ENCODE measurements around the gene VPS13C.

Gene VPS13C

GRCh38 chr15:61861962-61862361 is 198.3 kb downstream of the VPS13C start:
- Histone ChIP-seq H3K9me3 (ENCODE audit: control insufficient read depth, low read length) (no peaks in the 10 kb centered on the region), H3K9ac (ENCODE audit: low read length) (no peak overlapping the region), H3K4me2 (ENCODE audit: low read length, poor library complexity, severe bottlenecking) (no peak overlapping the region), H4K91ac (ENCODE audit: low read length) (no peak overlapping the region), H3K4me1 (ENCODE audit: control insufficient read depth, insufficient read depth, low read depth, low read length) (no peaks in the 10 kb centered on the region), H2AK5ac (ENCODE audit: low read length, severe bottlenecking) (no peak overlapping the region), H3K4ac (ENCODE audit: low read depth in 1 of 2, low read length in 2 of 2) (no peak overlapping the region), H2BK5ac (ENCODE audit: low read depth, low read length, poor library complexity, severe bottlenecking) (no peak overlapping the region), H2BK120ac (ENCODE audit: low read depth, low read length) (no peak overlapping the region), H3K79me1 (replicated peaks; ENCODE audit: low read length, poor library complexity, severe bottlenecking) (no peaks in the 10 kb centered on the region), H3K27me3 (ENCODE audit: control insufficient read depth in 1 of 2, insufficient read depth in 1 of 2, low read length in 2 of 2) (no peaks in the 10 kb centered on the region), H3K4me3 (ENCODE audit: insufficient read depth in 1 of 2, low read depth in 1 of 2, low read length in 2 of 2) (no peak overlapping the region), H2BK15ac (ENCODE audit: low read depth, poor library complexity, severe bottlenecking) (no peak overlapping the region), H3K18ac (ENCODE audit: low read depth in 1 of 2, low read length in 2 of 2) (no peak overlapping the region), H2BK12ac (ENCODE audit: low read length in 2 of 2) (no peak overlapping the region), H3K14ac (ENCODE audit: low read length in 2 of 2) (no peak overlapping the region), H3K27ac (ENCODE audit: low read length, poor library complexity, severe bottlenecking) (no peak overlapping the region), H2AFZ (ENCODE audit: low read depth, low read length) (no peak overlapping the region), H3K36me3 (ENCODE audit: control insufficient read depth in 1 of 2, insufficient read depth in 2 of 2, low read depth in 1 of 2, low read length in 2 of 2) (peaks cover 0 to 55% of the 10 kb centered on the region in 2 experiments), H4K8ac (ENCODE audit: low read length) (no peak overlapping the region), H3K23ac (ENCODE audit: low read length in 2 of 2) (no peak overlapping the region)
- DNase-seq = no peak
- 94% methylated on average over 3 of the region's 3 CpGs for WGBS

GRCh38 chr15:61857169-61857829 is 202.9 kb downstream of the VPS13C start:
- Histone ChIP-seq H2BK5ac (ENCODE audit: low read depth, low read length, poor library complexity, severe bottlenecking) (no peak overlapping the region), H2AFZ (ENCODE audit: low read depth, low read length) (no peak overlapping the region), H4K8ac (ENCODE audit: low read length) (no peak overlapping the region), H2BK15ac (ENCODE audit: low read depth, poor library complexity, severe bottlenecking) (no peak overlapping the region), H3K9ac (ENCODE audit: low read length) (no peak overlapping the region), H2AK5ac (ENCODE audit: low read length, severe bottlenecking) (no peak overlapping the region), H3K4me1 (ENCODE audit: control insufficient read depth, insufficient read depth, low read depth, low read length) (no peaks in the 10 kb centered on the region), H3K4ac (ENCODE audit: low read depth in 1 of 2, low read length in 2 of 2) (no peak overlapping the region), H3K14ac (ENCODE audit: low read length in 2 of 2) (no peak overlapping the region), H3K23ac (ENCODE audit: low read length in 2 of 2) (no peak overlapping the region), H3K79me1 (replicated peaks; ENCODE audit: low read length, poor library complexity, severe bottlenecking) (no peaks in the 10 kb centered on the region), H3K4me3 (ENCODE audit: insufficient read depth in 1 of 2, low read depth in 1 of 2, low read length in 2 of 2) (no peak overlapping the region), H2BK120ac (ENCODE audit: low read depth, low read length) (no peak overlapping the region), H3K18ac (ENCODE audit: low read depth in 1 of 2, low read length in 2 of 2) (no peak overlapping the region), H3K27ac (ENCODE audit: low read length, poor library complexity, severe bottlenecking) (no peak overlapping the region), H3K27me3 (ENCODE audit: control insufficient read depth in 1 of 2, insufficient read depth in 1 of 2, low read length in 2 of 2) (no peaks in the 10 kb centered on the region), H3K9me3 (ENCODE audit: control insufficient read depth, low read length) (no peaks in the 10 kb centered on the region), H3K36me3 (ENCODE audit: control insufficient read depth in 1 of 2, insufficient read depth in 2 of 2, low read depth in 1 of 2, low read length in 2 of 2) (peaks cover 0 to 65% of the 10 kb centered on the region in 2 experiments), H2BK12ac (ENCODE audit: low read length in 2 of 2) (no peak overlapping the region), H4K91ac (ENCODE audit: low read length) (no peak overlapping the region), H3K4me2 (ENCODE audit: low read length, poor library complexity, severe bottlenecking) (no peak overlapping the region)
- no peak for DNase-seq
- 90% methylated on average over 8 of the region's 8 CpGs for WGBS

- no peak overlapping the region for H2BK15ac ChIP-seq (ENCODE audit: low read depth, poor library complexity, severe bottlenecking)
- H3K4me2 ChIP-seq (ENCODE audit: low read length, poor library complexity, severe bottlenecking) = no peak overlapping the region
- no peak overlapping the region for H3K27ac ChIP-seq (ENCODE audit: low read length, poor library complexity, severe bottlenecking)
- H2BK120ac ChIP-seq (ENCODE audit: low read depth, low read length) = no peak overlapping the region
- H2BK5ac ChIP-seq (ENCODE audit: low read depth, low read length, poor library complexity, severe bottlenecking) = no peak overlapping the region
- H3K9me3 ChIP-seq (ENCODE audit: control insufficient read depth, low read length) = no peaks in the 10 kb centered on the region
- H3K4ac ChIP-seq (ENCODE audit: low read depth in 1 of 2, low read length in 2 of 2) = no peak overlapping the region
- no peak overlapping the region for H3K14ac ChIP-seq (ENCODE audit: low read length in 2 of 2)
- WGBS = no CpG with 5 or more reads among the region's 1 CpG
- no peaks in the 10 kb centered on the region for H3K4me1 ChIP-seq (ENCODE audit: control insufficient read depth, insufficient read depth, low read depth, low read length)
- no peak overlapping the region for H3K4me3 ChIP-seq (ENCODE audit: insufficient read depth in 1 of 2, low read depth in 1 of 2, low read length in 2 of 2)
- H2AK5ac ChIP-seq (ENCODE audit: low read length, severe bottlenecking) = no peak overlapping the region
- no peak overlapping the region for H3K9ac ChIP-seq (ENCODE audit: low read length)
- H2BK12ac ChIP-seq (ENCODE audit: low read length in 2 of 2) = no peak overlapping the region
- H2AFZ ChIP-seq (ENCODE audit: low read depth, low read length) = no peak overlapping the region
- no peak overlapping the region for H4K91ac ChIP-seq (ENCODE audit: low read length)
- H3K79me1 ChIP-seq (replicated peaks; ENCODE audit: low read length, poor library complexity, severe bottlenecking) = no peaks in the 10 kb centered on the region
- no peak overlapping the region for H3K23ac ChIP-seq (ENCODE audit: low read length in 2 of 2)
- no peak for DNase-seq
- no peak overlapping the region for H3K18ac ChIP-seq (ENCODE audit: low read depth in 1 of 2, low read length in 2 of 2)
- H3K36me3 ChIP-seq (ENCODE audit: control insufficient read depth in 1 of 2, insufficient read depth in 2 of 2, low read depth in 1 of 2, low read length in 2 of 2) = peaks cover 5 to 62% of the 10 kb centered on the region in 2 experiments
- H3K27me3 ChIP-seq (ENCODE audit: control insufficient read depth in 1 of 2, insufficient read depth in 1 of 2, low read length in 2 of 2) = no peaks in the 10 kb centered on the region
- no peak overlapping the region for H4K8ac ChIP-seq (ENCODE audit: low read length)
These were observed 204.0 kb downstream of the VPS13C start for GRCh38 chr15:61856295-61856694.

- no peak overlapping the region for H3K4me3 ChIP-seq (ENCODE audit: insufficient read depth in 1 of 2, low read depth in 1 of 2, low read length in 2 of 2)
- no peak for DNase-seq
- no peak overlapping the region for H3K18ac ChIP-seq (ENCODE audit: low read depth in 1 of 2, low read length in 2 of 2)
- H3K27me3 ChIP-seq (ENCODE audit: control insufficient read depth in 1 of 2, insufficient read depth in 1 of 2, low read length in 2 of 2) = no peaks in the 10 kb centered on the region
- no peak overlapping the region for H4K8ac ChIP-seq (ENCODE audit: low read length)
- H3K27ac ChIP-seq (ENCODE audit: low read length, poor library complexity, severe bottlenecking) = no peak overlapping the region
- no peak overlapping the region for H3K14ac ChIP-seq (ENCODE audit: low read length in 2 of 2)
- no peak overlapping the region for H2BK12ac ChIP-seq (ENCODE audit: low read length in 2 of 2)
- H3K9ac ChIP-seq (ENCODE audit: low read length) = no peak overlapping the region
- H3K36me3 ChIP-seq (ENCODE audit: control insufficient read depth in 1 of 2, insufficient read depth in 2 of 2, low read depth in 1 of 2, low read length in 2 of 2) = peaks cover 7 to 57% of the 10 kb centered on the region in 2 experiments
- no peak overlapping the region for H3K4ac ChIP-seq (ENCODE audit: low read depth in 1 of 2, low read length in 2 of 2)
- no peaks in the 10 kb centered on the region for H3K9me3 ChIP-seq (ENCODE audit: control insufficient read depth, low read length)
- H2BK120ac ChIP-seq (ENCODE audit: low read depth, low read length) = no peak overlapping the region
- H2AK5ac ChIP-seq (ENCODE audit: low read length, severe bottlenecking) = no peak overlapping the region
- H2BK5ac ChIP-seq (ENCODE audit: low read depth, low read length, poor library complexity, severe bottlenecking) = no peak overlapping the region
- no peak overlapping the region for H2BK15ac ChIP-seq (ENCODE audit: low read depth, poor library complexity, severe bottlenecking)
- no CpG with 5 or more reads among the region's 1 CpG for WGBS
- no peaks in the 10 kb centered on the region for H3K4me1 ChIP-seq (ENCODE audit: control insufficient read depth, insufficient read depth, low read depth, low read length)
- H3K4me2 ChIP-seq (ENCODE audit: low read length, poor library complexity, severe bottlenecking) = no peak overlapping the region
- no peak overlapping the region for H4K91ac ChIP-seq (ENCODE audit: low read length)
- H3K79me1 ChIP-seq (replicated peaks; ENCODE audit: low read length, poor library complexity, severe bottlenecking) = no peaks in the 10 kb centered on the region
- no peak overlapping the region for H2AFZ ChIP-seq (ENCODE audit: low read depth, low read length)
- no peak overlapping the region for H3K23ac ChIP-seq (ENCODE audit: low read length in 2 of 2)
These were observed 207.1 kb downstream of the VPS13C start for GRCh38 chr15:61853195-61853594.
